ELF-1 (cell line): ENCODE results near the gene STX17.
A peak's percentile ranks its signal among the peaks of the same experiment; 100 is the strongest.
"Not testable (repeated sequence)": the region's sequence is repeated elsewhere in the genome, so short reads cannot be mapped to it uniquely, and the experiment has no call there.

Experiments used
- DNase-seq: peaks from one replicate; pipeline ENCODE4 v3.0.0-alpha.2; 2016; ENCODE audit warnings: low read depth, low spot score

Gene STX17

GRCh38 chr9:99967457-99967856 lies 61.0 kb downstream of the STX17 start:
- DNase-seq, result peak; percentile 18

GRCh38 chr9:99970481-99970880 lies 64.0 kb downstream of the STX17 start:
- DNase-seq, result no peak

GRCh38 chr9:99971410-99971809 lies 65.0 kb downstream of the STX17 start:
- peak; percentile 14 for DNase-seq

GRCh38 chr9:99973455-99973854 lies 67.0 kb downstream of the STX17 start:
- no peak for DNase-seq

GRCh38 chr9:99977033-99977792 lies 70.8 kb downstream of the STX17 start:
- DNase-seq, result no peak

- DNase-seq, result no peak
These were observed 71.8 kb downstream of the STX17 start for GRCh38 chr9:99978221-99978620.

- no peak for DNase-seq
These were observed 74.1 kb downstream of the STX17 start for GRCh38 chr9:99980598-99980997.

- DNase-seq, result no peak
These were observed 80.2 kb downstream of the STX17 start for GRCh38 chr9:99986642-99987041.

GRCh38 chr9:99990508-99990907 lies 84.1 kb downstream of the STX17 start:
- not testable (repeated sequence) for DNase-seq

GRCh38 chr9:99998266-99998665 lies 91.8 kb downstream of the STX17 start:
- peak; percentile 22 for DNase-seq

- no peak for DNase-seq
These were observed 92.4 kb downstream of the STX17 start for GRCh38 chr9:99998866-99999265.

GRCh38 chr9:99999797-100000196 lies 93.3 kb downstream of the STX17 start:
- no peak for DNase-seq

GRCh38 chr9:100011062-100011681 lies 104.7 kb downstream of the STX17 start:
- no peak for DNase-seq

GRCh38 chr9:100012279-100012678 lies 105.8 kb downstream of the STX17 start:
- DNase-seq, result no peak

GRCh38 chr9:100013573-100013972 lies 107.1 kb downstream of the STX17 start:
- no peak for DNase-seq

GRCh38 chr9:100014846-100015245 lies 108.4 kb downstream of the STX17 start:
- no peak for DNase-seq

- no peak for DNase-seq
These were observed 113.1 kb downstream of the STX17 start for GRCh38 chr9:100019541-100019940.
